Right lobe of liver (tissue), 6 donors: Measurements from ENCODE around the gene PRDM15. TPM values are rescaled to one million over a fixed set of nuclear protein-coding genes. Genes with fewer than 3 reads are reported as not detected.

Experiments
- ATAC-seq, 4 donors: fragments of 200-7000 bp; cut with Tn5 transposase; one replicate each; pipeline ENCODE4 v1.9.1; 2020; ENCODE audit warnings: mild to moderate bottlenecking in 4 of 4, moderate library complexity in 4 of 4
- DNase-seq, 3 donors: peaks; one replicate each; pipeline ENCODE4 v3.0.0-alpha.2; 2020
- H3K27ac ChIP-seq, 3 donors: fragments of 200-600 bp; one replicate each; pipeline ENCODE4 v1.8.0; 2022
- H3K27me3 ChIP-seq, 2 donors: fragments of 200-600 bp; one replicate each; pipeline ENCODE4 v1.8.0; 2022
- H3K36me3 ChIP-seq, 4 donors: fragments of 200-600 bp; sonication (generic) in 1 of 4; one replicate each; pipeline versions ENCODE4 v1.5.1 to v1.8.0; 2017 to 2022; ENCODE audit warnings: control low read depth in 1 of 4
- H3K4me1 ChIP-seq, 4 donors: fragments of 200-600 bp; sonication (generic) in 1 of 4; one replicate each; pipeline versions ENCODE4 v1.5.1 to v1.8.0; 2017 to 2022; ENCODE audit warnings: control low read depth in 1 of 4
- H3K4me3 ChIP-seq, 3 donors: fragments of 200-600 bp; one replicate each; pipeline ENCODE4 v1.8.0; 2022
- H3K9me3 ChIP-seq, 4 donors: fragments of 200-600 bp; sonication (generic) in 1 of 4; one replicate each; pipeline versions ENCODE4 v1.5.1 to v1.8.0; 2017 to 2022; ENCODE audit warnings: control low read depth in 1 of 4
- POLR2A ChIP-seq: fragments of 450-650 bp; IDR thresholded peaks from one replicate; pipeline ENCODE4 v1.6.1; 2017; ENCODE audit warnings: antibody characterized with exemption, mild to moderate bottlenecking
- WGBS: methylation state at CpG from one replicate; pipeline ENCODE4 v1.1.6; 2018; ENCODE audit warnings: low coverage, low lambda C conversion rate; ENCODE audit not compliant: insufficient coverage; ENCODE audit errors: missing lambda C conversion rate; 5-methylcytosine and 5-hydroxymethylcytosine counted together
- intact Hi-C, 2 donors: fragments of 100-400 bp; cut with DNase I; formaldehyde crosslinking; loops; one replicate each; pipeline versions ENCODE4 v1.11.2 to v1.14.1; 2022
- total RNA-seq, 6 experiments: library from RNA; depleted of rRNA in 2 of 6; stranded (reverse); fragments of >200 nt in 2 of 6; fragmentation: NEBNext Ultra II Directional in 3 of 6; extraction: Animal tissue kit (Norgen Biotek cat#: 25700) in 3 of 6; gene quantifications; one replicate each; pipeline versions ENCODE4 v1.1.0 to v1.2.4, GENCODE V29; 2016 to 2023
- TF ChIP-seq, protein P1 (sequence below), 4 donors: fragments of 200-600 bp in 3 of 4; fragments of 450-650 bp in 1 of 4; IDR thresholded peaks; one replicate each; pipeline versions ENCODE4 v1.5.1 to v1.8.0; 2016 to 2022; ENCODE audit warnings: antibody characterized with exemption in 4 of 4, mild to moderate bottlenecking in 2 of 4
- donor health status: DM: no; HTN: yes; CAD: no.
- donor health status: DM: no; HTN: no; CAD: no.
- donor health status: DM: no; HTN: no; CAD: no.
- donor health status: DM: no; HTN: yes; CAD: no.
- donor health status: DM: no; HTN: yes; CAD: no.

PRDM15 gene
- total RNA-seq, 6 experiments from 2014 or later, result 1.9 to 4.0 (median 2.7) TPM

GRCh38 chr21:41833497-41834115 is 45.5 kb downstream of the PRDM15 start:
- H3K4me1 ChIP-seq, result no peaks in the 10 kb centered on the region

DNA sequence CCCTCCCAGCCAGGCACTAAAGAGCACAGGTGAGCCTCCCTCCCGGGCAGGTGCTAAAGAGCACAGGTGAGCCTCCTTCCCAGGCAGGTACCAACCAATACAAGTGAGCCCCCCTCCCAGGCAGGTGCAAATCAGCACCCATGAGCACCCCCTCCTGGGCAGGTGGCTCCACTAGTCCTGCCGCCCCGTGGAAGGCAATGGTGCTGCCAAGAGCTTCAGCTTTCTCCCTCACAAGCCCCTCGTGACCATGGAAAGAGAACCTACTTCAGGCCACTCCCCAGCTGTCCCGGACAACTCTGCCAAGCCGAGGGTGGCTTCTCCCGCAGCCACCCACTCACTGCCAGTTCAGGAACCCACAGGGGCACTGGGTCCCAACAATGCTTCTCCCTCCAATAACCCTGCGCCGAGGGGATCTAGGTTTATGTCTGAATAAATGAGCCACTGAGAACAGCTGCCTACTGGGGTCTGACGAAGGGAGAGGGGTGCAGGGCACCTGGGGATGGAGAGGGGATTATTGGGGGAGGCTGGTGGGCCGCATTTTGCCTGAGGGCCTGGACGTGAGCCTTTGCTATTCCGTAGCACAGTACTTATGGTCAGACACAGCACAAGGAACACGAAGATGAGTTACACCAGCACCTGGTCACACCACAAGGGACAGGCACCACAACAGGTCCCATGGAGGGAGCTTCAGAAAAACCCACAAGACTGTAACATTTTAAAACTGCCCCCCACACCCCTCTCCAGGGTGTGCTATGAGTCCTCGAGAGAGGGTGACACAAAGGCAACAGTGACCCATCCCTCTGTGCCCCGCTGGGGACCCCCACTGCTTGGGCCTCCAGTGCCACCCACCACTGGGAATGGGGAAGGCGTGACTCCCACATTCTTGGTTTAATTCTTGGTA is 46.3 kb downstream of the PRDM15 start:
- no peaks in the 10 kb centered on the region for H3K4me1 ChIP-seq
- intact Hi-C loops, result no loop called here
- ATAC-seq, result no peak
- TF ChIP-seq, protein P1, sequence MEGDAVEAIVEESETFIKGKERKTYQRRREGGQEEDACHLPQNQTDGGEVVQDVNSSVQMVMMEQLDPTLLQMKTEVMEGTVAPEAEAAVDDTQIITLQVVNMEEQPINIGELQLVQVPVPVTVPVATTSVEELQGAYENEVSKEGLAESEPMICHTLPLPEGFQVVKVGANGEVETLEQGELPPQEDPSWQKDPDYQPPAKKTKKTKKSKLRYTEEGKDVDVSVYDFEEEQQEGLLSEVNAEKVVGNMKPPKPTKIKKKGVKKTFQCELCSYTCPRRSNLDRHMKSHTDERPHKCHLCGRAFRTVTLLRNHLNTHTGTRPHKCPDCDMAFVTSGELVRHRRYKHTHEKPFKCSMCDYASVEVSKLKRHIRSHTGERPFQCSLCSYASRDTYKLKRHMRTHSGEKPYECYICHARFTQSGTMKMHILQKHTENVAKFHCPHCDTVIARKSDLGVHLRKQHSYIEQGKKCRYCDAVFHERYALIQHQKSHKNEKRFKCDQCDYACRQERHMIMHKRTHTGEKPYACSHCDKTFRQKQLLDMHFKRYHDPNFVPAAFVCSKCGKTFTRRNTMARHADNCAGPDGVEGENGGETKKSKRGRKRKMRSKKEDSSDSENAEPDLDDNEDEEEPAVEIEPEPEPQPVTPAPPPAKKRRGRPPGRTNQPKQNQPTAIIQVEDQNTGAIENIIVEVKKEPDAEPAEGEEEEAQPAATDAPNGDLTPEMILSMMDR (IDR thresholded peaks at IDR 0.05), result no peak
- TF ChIP-seq POLR2A, result no peak
- WGBS, result 96% methylated on average over 7 of the region's 17 CpGs
- H3K9me3 ChIP-seq, result no peaks in the 10 kb centered on the region
- H3K4me3 ChIP-seq, result no peak overlapping the region
- H3K27me3 ChIP-seq, result no peaks in the 10 kb centered on the region
- H3K36me3 ChIP-seq, result no peaks in the 10 kb centered on the region
- no peak for DNase-seq
- H3K27ac ChIP-seq, result no peak overlapping the region

More at GRCh38 chr21:41833497-41834115, 45.5 kb downstream of the PRDM15 start:
- no peak for DNase-seq
- intact Hi-C loops, result no loop called here
- TF ChIP-seq POLR2A, result no peak
- TF ChIP-seq, protein P1 (IDR thresholded peaks at IDR 0.05), result no peak
- H3K27ac ChIP-seq, result no peak overlapping the region
- H3K36me3 ChIP-seq, result no peaks in the 10 kb centered on the region
- H3K4me3 ChIP-seq, result no peak overlapping the region
- no peaks in the 10 kb centered on the region for H3K9me3 ChIP-seq
- no peaks in the 10 kb centered on the region for H3K27me3 ChIP-seq
- ATAC-seq, result no peak
- 93% methylated on average over 5 of the region's 13 CpGs for WGBS

DNA sequence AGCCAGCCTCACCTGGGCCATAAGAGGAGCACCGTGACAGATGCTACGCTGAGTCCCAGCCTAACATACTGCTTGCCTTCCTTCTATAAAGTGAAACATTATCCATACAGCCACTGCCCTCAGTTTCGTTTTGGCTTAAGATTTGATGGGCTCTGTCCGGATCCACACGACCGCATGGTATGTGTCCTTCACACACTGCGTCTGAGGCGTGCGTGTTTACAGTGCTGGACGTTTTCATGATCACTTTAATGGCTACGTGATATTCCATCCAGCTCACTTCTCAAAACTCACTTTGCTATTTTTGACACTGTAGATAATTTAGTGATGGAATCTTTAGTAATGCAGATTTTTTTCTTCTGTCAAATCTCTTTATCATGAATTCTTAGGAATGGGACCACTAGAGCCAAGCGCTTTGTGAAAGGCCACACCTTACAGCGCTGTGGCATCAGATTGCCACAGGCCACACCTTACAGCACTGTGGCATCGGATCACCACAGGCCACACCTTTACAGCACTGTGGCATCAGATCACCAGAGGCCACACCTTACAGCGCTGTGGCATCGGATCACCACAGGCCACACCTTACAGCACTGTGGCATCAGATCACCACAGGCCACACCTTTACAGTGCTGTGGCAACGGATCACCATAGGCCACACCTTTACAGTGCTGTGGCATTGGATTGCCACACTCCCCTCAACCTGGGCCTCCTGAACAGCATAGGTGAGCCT is 47.1 kb downstream of the PRDM15 start:
- DNase-seq (peak in 1 of 3 donors; percentile 10), ATAC-seq (no peak)
- Histone ChIP-seq H3K4me3 (no peak overlapping the region), H3K36me3 (peaks cover 0 to 3% (median 0%) of the 10 kb centered on the region in 4 donors), H3K9me3 (no peaks in the 10 kb centered on the region), H3K4me1 (no peaks in the 10 kb centered on the region), H3K27me3 (no peaks in the 10 kb centered on the region), H3K27ac (no peak overlapping the region)
- 87% methylated on average over 6 of the region's 17 CpGs for WGBS
- TF ChIP-seq, protein P1 (IDR thresholded peaks at IDR 0.05), result no peak
- no peak for TF ChIP-seq POLR2A
- intact Hi-C loops, result no loop called here

DNA sequence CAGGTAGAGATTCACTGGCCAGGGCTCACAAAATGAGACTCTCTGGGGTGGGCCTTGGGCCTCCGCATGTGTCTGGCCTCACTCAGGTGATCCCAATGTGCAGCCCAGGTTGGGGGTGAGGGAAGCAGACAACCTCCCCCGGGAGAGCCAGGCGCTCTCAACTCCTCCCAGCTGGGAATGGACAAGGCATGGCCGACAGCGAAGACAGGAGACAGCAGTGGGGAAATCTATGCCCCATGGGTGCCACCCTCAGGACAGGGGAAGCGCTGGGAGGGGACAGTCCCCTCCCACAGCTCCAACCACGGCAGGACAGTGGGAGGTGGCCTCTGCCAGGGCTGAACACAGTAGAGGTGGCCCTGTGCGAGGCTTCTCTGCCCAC is 47.7 kb downstream of the PRDM15 start:
- intact Hi-C loops, result no loop called here
- Histone ChIP-seq H3K9me3 (no peaks in the 10 kb centered on the region), H3K4me1 (no peaks in the 10 kb centered on the region), H3K36me3 (peaks cover 0 to 3% (median 0%) of the 10 kb centered on the region in 4 donors), H3K4me3 (no peak overlapping the region), H3K27me3 (no peaks in the 10 kb centered on the region), H3K27ac (no peak overlapping the region)
- DNase-seq (no peak), ATAC-seq (no peak)
- TF ChIP-seq, protein P1 (IDR thresholded peaks at IDR 0.05), result no peak
- no peak for TF ChIP-seq POLR2A
- no CpG with 5 or more reads among the region's 8 CpGs for WGBS
